Cerebellar nuclear complex (tissue), 1 donor: ENCODE measurements around the gene PRR23E.

Experiments used
- DNase-seq, 2 experiments: peaks; one replicate each; lab custom pipeline; 2025; lab: John Stamatoyannopoulos, UW

The PRR23E gene, protein sequence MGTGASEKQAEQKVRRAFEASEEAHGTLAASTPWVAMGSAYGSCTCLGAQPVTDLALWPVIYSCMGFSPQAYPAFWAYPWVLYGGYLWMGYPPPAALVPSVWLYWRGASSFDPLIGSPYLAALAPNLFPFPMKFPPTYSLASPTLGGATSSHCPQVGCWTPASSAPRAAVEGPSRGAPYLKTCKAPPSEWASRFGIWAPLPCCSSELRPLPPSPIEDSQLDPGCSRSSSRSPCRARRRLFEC

DNA sequence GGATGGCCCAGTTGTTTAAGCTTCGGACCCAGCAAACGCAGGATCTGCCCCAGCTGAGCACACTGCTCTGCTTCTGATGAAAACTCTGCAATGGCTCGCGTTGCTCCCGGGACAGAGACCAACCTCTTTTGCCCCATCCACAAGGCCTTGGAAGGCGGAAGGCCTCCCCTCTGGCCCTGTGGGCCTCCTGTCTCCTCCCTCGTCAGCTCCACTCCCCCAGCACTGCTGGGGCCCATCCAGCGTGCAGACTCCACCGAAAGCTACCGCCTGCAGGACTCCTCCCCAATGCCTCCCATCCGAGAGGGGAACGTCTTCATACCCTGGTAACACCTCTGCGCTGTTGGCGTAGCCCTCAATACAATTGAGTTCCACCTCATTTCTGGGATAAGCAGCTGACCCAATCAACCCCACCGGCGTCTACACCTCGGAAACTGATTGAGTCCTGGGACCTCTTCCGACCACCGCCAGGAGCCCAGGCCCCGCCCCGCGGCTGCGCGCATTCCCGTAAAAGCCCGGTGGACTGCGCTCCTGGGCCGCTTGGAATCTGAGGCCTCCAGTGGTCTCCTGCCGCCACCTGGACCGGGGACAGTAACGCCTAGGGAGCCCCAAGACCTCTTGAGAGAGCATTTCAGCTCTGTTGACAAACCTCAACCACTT lies at the start of gene PRR23E:
Gene PRR23E (plus strand): TSS at position 556 of the 657 bp plus-strand sequence. CDS start 3,555 bp downstream, outside the sequence.
- no peak for DNase-seq

DNA sequence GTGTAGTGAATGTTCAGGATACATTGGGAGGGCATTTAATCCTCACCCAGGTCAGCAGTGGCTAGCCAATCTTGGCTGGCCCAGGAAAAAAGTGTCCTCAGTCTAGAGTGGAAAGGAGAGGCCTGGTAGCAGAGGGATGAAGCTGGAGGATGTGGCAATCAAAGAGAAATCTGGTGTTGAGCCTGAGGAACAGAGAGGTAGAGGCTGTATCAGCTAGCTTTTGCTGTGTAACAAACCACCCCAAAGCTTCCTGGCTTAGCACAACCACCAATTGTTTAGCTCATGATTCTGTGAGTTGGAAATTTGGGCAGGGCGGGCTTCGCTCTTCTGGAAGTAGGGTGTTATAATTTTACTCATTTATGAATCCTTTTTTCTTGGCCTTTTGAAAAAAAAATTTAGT lies 49.8 kb upstream of the PRR23E start:
- DNase-seq, result no peak

DNA sequence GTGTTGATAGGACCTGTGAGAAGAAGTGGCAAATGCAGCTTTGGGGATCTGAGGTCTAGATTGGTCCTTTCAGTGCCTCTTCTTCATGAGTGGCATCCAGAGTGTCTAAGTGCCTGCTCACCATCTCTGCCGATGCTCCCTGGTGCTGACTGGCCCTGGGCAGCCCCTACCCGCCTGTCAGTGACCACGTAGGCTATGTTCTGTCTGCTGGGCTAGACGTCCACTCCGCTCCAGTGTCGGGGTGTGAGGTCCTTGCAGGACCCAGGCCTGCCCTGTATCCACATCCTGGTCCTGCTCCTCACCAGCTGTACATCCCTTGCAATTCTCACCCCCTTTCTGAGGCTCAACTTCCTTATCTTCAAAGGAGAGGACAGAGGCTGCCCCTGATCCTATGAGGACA lies 48.3 kb upstream of the PRR23E start:
- DNase-seq, result no peak

DNA sequence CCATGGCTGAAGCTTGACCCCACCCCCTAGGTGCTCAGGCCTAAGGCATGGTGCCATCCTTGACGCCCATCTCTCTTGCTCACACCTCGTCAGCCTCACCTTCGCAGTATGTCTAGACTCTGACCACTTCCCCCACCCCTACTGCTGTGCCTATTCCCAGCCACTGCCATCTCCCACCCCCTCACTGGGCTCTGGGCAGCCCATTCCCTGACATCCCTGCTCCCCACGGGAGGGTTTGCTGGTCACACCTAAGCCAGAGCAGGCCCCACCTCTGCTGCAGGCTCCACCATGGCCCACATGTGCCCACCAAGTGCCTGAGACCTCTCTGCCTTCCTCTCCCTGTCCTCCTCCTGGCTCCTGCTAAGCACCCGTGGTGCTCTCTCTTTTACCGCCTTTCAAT lies 47.7 kb upstream of the PRR23E start:
- no peak for DNase-seq

DNA sequence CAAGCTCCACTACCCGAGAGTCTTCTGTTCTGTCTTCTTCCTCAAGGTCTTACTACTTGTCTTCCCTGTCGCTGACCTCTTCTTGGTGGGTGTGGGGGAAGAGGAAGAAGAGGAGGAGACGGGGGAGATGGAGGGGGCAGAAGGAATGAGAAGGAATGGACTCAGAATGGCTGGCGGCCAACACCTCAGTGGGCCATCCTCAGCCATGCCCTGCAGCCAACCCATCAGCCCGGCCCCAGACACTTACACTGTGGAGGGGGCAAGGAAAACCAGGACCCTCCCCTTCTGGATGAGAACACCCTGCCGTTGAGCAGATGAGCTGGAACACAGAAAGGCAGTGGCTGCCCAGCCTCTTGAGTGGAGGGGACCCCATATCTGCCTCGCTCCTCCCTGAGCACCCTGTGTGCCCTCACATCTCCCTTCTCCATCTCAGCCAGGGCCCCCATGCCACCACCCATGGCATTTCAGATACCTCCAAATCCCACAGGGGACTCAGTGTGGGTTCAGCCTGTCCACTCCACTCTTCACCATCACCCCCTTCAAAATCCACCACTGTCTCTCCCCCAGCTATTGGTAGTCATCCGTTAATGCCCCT lies 45.5 kb upstream of the PRR23E start:
- no peak for DNase-seq

DNA sequence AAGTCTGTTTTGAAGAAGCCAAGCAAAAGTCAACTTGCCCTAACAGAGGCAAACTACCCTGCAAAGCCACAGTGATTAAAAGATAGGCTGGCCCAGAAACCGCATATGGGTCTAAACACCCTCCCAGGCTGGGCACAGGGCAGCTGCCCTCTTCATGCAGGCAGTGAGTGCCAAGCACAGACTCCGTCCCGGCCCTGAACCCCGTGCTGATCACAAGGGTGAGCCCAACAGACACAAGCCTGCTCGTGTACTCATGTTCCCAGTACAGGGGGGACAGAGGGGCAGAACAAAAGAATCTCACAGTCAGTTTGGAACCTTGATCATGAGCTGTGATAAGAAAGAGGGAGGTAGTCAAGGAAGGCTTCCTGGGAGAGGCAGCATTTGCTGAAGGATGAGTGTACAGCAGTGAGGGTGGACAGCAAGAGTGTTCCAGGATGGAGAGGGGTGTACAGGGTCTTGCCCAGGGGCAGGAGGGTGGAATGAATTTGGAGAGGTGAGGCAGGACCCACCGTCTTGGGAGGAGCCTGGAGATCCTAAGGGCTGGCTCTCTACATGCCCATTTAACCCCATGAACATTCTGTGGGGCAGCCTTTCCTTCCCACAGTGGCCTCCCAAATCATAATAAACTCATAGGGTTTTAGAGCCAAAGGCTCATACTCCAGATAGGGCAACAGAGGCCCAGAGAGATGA lies 43.2 kb upstream of the PRR23E start:
- no peak for DNase-seq

DNA sequence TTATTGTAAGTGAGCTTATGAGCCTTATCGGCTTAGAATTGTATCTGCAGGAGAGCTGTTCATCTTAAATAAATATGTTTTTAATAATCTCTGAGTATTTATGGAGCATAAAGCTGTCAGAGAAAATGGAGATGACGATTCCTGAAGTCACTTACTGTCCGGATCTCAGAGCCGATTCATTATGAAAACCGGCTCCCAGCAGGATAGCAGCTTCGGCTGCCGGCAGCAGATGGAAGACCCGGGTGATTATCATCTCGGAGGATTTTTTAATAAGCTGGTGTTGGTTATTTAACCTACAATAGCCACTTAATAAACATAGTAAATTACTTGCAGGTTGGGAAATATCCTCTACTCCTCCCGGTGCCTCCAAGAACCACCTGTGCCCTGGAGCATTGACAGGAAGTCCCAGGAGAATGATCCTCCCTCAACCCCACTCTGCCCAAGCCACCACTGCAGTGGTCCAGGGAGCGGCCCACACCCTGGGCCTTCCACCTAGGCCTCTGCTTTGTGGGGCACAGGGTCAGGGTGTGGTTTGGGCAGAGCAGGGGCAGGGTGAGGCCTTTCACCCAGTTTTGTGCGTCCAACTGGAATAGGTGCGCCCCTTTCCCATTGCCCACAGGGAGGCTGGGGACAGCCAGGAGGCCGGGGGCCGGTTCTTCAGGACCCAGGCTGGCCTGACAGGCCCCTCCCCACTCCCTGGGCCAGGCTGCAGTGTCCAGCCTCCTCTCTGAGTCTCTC lies 42.2 kb upstream of the PRR23E start:
- DNase-seq, result no peak

DNA sequence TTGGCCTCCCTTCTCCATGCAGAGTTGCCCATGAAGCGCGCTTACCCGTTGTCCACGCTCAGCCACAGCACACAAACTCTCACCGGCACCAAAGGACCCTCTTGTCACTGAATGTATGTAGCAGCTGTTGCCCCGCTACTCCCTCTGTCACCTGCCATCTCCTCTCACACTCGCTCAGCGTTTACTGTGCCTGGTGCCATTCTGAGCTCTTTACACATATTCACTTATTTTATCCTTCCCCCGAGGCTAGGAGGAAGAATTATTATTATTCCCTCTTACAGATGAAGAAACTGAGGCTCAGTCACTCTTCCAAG lies 41.7 kb upstream of the PRR23E start:
- DNase-seq, result no peak

DNA sequence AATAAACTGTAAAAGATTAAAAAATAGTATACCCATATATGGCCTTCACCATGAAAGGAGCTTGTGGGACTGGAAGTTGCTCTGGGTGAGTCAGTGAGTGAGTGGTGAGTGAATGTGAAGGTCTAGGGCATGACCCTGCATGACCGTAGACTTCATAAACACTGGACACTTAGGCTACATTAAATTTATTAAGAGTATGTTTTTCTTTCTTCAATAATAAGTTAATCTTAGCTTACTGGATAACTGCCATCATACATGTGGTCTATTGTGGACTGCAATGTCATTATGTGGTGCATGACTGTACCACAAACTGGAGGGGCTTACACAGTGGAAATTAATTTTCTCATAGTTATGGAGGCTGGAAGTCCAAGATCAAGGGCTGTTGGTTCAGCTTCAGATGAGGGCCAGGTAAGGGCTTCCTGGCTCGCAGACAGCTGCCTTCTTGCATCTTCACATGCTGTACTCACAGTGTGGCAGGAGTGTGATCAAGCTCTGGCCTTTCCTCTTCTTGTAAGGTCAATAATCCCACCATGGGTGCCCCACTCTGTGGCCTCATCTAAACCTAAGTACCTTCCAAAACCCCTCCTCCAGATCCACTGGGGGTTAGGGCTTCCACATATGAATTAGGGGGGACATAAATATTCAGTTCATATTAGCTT lies 40.8 kb upstream of the PRR23E start:
- no peak for DNase-seq

DNA sequence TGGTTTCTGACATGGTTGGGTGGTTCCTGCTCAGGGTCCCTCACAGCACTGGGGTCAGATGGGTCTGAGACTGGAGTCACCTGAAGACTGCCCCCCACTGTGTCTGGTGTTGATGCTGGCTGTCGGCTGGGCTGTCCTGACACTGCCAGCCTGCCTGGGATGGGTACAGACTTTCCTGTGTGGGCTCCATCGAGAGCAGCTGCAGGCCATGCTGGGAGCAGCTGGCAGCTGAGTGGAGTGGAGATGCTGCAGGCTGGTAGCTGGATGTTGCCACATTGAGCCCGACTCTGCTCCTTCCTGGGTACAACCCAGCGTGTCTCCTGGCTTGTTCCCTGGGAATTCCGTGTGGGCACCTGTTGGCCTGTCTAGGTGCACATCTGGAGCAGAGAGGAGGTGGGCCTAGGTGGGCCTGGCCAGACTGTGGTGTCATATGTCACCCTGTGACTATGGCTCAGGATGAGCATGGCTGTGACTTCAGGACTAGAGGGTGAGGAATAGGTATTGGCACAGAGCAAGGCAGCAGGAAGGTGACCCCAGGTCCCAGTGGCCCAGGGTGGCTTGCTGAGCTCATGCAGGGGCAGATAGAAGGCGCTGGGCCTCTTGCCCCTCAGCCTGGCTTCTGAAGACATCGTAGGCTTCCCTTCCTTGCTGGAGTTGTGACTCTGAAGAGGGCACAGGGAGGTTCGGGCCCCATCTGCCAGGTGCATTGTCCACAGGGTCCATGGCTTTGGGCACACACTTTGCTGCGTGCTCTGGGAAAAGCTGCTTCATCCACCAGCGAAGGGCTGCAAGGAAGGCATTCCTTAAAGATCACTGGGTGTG lies 40.0 kb upstream of the PRR23E start:
- DNase-seq, result no peak

DNA sequence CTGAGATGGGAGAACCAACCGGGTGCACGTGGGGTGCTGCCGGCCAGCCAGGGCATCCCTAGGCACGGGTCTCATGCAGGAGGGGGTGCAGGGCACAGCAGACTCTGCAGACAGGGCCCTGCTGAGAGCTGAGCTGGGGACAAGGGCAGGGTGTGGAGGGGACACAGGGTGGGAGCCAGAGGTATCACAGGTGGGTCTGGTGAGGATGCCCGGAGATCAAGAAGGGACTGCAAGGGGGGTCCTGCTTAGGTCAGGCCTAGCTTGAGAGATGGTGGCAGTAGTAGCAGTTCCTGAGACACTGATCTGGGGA lies 39.5 kb upstream of the PRR23E start:
- DNase-seq, result no peak

DNA sequence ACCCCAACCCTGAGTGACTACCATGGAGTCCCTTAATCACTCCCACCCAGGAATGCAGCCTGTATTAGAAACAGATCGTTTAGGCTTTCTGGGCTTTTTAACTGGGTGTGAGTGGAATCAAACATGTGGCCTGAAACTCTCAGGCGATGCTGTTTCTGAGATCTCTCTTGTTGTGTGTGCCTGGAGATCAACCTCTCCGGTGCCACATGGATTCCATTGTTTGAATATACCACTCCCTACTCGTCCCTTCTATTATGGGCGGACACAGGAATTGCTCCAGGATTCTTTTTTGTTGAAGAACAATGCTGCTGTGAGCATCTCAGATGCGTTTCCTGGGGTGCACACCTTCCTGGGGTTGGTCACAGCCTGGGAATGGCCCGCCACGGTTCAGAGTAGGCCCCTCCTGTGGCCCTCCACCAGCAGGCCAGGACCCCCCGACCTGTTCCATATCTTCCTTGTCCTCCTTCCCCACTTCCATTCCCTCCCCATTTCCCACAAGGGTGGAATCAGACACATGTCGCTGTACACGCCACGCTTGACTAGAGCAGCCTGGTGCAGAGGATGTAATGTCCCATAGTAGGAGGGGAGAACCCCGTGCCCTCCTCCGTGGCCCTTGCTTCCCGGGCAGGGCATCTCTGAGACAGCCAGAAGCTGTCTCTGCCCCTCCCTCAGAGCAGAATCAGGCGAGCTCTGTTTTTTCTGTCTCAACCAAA lies 36.4 kb upstream of the PRR23E start:
- no peak for DNase-seq

DNA sequence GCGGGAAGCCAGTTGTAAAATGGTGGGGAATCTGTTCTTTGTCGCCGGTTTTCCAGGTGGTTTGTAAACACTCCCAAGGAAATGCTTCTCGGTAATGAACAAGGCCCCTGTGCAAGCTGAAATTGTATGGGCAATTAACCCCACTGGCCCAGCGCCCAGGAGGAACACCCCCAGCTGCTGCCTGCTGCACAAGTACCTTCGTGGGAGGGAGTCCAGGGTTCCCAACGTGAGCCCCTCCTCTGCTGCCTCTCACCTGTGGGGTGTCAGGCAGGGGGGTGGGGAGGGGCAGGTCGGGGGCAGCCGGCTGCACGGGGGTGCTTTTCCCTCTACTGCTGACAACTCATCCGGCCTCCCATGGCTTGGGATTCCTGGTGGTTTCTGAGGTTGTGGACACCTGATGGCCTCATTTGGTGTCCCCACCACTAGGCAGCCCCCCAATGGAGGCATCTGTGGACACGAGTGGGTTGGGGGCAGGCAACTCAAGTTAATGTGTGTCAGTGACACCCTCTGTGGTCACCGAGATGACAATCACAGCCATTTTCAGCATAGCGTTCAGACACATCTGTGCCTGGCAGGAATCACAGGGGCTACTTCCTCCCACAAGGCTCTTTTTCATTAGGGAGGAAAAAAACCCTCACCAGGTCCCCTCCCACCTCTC lies 35.6 kb upstream of the PRR23E start:
- DNase-seq, result no peak

DNA sequence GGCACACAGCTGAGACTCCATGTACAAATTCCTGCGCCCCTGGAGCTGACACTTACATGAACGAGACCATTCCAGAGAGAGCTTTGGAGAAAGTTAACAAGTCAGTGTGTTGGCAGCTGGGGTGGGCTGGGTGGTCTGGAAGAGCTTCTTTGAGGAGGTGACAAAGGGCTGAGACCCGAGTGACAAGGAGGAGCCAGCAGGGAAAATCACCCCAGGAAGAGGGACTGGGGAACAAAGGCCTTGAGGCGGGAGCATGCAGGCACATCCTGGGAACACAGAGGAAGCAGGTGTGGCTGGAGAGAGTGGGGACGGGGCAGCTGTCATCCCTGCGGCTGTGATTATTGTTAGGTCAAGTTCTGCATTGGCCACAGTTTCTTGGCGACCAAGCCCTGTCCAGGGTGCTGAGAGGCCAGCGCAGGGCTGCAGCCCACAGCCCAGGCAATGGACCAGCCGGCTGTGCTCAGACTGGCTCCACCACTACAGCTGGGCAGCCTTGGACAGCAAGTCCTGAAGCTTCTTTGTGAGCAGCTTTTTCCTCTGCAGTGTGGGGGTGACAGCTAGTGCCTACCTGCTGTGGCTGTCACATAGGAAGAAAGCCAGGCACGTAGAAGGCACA lies 34.2 kb upstream of the PRR23E start:
- DNase-seq, result no peak

DNA sequence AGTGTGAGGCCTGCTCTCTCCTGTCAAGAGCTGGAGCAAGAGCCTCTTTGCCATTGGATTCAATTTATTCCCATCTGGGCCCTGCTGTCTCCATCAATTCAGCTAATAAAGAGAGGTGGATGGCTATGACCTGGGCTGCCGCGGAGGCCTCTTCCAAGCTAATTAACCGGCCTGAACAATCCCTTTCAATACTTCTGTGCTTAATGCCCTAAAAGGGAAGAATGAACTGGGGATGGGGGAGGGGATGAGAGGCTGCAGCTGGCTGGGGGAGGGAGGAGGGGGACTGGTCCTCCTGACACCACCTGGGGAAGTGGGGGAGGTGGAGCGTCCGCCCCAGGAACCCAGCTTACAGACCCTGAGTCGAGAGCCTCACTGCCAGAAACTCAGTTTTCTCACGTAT lies 33.4 kb upstream of the PRR23E start:
- no peak for DNase-seq

DNA sequence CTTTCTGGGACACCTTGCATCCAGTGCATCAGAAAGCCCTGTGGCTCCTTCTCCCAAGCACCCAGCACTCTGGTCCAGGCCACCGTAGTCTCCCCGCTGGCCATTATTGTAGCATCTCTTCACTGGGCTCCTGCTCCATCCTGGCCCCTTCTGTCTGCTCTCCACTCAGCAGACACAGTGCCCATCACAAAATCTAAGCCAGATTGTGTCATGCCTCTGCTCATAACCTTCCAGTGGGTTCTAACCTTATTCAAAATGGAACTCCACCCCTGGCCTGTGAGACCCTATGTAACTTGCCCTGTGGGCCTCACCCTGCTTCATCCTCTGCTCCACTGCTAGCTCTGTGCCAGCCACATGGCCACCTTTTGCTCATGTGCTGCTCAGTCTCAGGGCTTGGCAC lies 31.7 kb upstream of the PRR23E start:
- no peak for DNase-seq

DNA sequence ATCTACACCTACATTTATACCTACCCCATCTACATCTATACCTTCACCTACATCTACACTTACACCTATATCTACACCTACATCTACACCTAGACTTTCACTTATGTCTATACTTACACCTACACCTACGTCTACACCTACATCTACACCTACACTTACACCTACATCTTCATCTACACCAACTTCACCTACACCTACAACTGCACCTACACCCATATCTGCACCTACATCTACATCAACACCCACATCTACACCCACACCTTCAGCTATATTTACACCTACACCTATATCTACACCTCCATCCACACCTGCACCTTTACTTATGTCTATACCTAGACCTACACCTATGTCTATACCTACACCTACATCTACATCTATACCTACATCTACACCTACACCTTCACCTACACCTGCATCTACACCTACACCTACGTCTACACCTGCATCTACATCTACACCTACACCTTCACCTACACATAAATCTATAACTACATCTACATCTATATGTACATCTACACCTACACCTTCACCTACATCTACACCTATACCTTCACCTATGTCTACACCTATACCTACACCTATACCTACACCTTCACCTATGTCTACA lies 30.9 kb upstream of the PRR23E start:
- no peak for DNase-seq

DNA sequence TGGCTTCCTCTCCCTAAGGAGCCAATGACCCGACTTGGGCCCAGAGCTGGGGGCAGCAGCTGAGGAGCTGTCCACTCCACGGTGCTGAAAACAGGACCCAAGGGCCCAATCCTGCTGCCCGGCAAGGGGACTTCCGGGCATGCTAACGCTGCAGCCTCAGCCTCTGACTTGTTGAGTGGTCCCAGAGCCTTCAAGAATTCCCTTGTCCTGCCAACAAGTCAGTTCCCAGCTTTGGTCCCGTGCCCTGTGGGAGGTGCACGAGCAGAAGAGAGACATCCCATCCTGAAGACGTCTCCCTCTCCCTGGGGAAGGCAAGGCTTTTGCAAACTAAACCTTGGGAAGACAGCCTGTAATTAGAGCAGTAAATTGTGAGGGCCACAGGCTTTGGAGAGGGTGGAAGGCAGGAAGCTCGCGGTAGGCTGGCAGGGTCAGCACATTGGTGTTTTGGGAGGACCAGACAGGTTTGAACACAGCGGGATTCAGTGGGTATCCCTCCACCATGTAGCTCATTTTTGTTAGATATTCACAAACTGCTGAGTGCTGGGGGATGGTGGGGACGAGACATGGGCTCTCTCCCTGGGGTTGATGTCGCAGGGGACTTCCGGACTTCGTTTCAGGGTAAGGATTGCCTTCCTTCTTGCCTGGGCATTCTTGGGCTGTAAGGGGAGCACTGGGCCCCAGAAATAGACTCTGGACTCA lies 29.8 kb upstream of the PRR23E start:
- DNase-seq, result no peak

DNA sequence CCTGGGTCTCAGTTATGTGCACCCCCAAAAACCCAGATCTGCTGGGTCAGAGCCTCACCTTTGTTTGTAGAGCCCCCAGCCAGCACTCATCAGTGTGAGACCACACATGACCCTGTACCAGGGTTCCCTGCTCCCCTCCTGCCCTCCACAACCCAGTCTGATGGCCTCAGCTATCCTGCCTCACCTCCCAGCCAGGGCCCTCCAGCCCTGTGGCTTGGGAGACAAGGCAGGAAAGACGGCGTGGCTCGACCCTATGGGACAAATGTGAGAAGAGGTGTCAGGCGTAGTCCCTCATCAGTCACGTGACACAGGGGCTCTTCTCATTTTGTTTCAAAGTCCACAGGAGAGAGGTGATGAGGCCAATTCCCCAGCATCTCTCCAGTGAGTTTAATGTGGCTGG lies 28.3 kb upstream of the PRR23E start:
- DNase-seq, result no peak
